Endothelial cell (in vitro differentiated cells): ENCODE measurements around the gene XPO4. TPM values are rescaled to one million over a fixed set of nuclear protein-coding genes. Genes with fewer than 3 reads are reported as not detected.

Source experiments
- DNase-seq: peaks from one replicate; pipeline ENCODE4 v3.0.0; 2021; ENCODE audit warnings: low spot score
- H3K27ac Mint-ChIP-seq: one replicate; pipeline ENCODE4 v1.8.0; 2021; ENCODE audit warnings: mixed read lengths, inconsistent platforms; ENCODE audit not compliant: unreplicated experiment
- H3K27me3 Mint-ChIP-seq: one replicate; pipeline ENCODE4 v1.8.0; 2021; ENCODE audit warnings: mild to moderate bottlenecking, moderate library complexity, mixed read lengths, inconsistent platforms; ENCODE audit not compliant: unreplicated experiment
- H3K36me3 Mint-ChIP-seq: one replicate; pipeline ENCODE4 v1.8.0; 2021; ENCODE audit warnings: mild to moderate bottlenecking, low read depth, mixed read lengths, inconsistent platforms; ENCODE audit not compliant: unreplicated experiment
- H3K4me1 Mint-ChIP-seq: one replicate; pipeline ENCODE4 v1.8.0; 2021; ENCODE audit warnings: mild to moderate bottlenecking, mixed read lengths, inconsistent platforms; ENCODE audit not compliant: unreplicated experiment
- H3K4me3 Mint-ChIP-seq: one replicate; pipeline ENCODE4 v1.8.0; 2021; ENCODE audit warnings: mild to moderate bottlenecking, mixed read lengths, inconsistent platforms; ENCODE audit not compliant: unreplicated experiment
- H3K9me3 Mint-ChIP-seq: one replicate; pipeline ENCODE4 v1.8.0; 2021; ENCODE audit warnings: mixed read lengths, inconsistent platforms; ENCODE audit not compliant: unreplicated experiment
- CTCF ChIP-seq: fragments of 200-600 bp; sonication (generic); IDR thresholded peaks from one replicate; pipeline ENCODE4 v1.5.0; 2021; ENCODE audit warnings: antibody characterized with exemption; ENCODE audit not compliant: unreplicated experiment
- total RNA-seq: library from RNA; stranded (reverse); fragmentation: NEBNext Ultra II Directional; extraction: Animal tissue kit (Norgen Biotek cat#: 25700); gene quantifications from one replicate; pipeline ENCODE4 v1.2.1, GENCODE V29; 2021; ENCODE audit not compliant: unreplicated experiment

XPO4 gene
- total RNA-seq, 1 donor from 2014 or later, result 18.0 TPM

- no peak for TF ChIP-seq CTCF
- Mint-ChIP-seq H3K27me3 (peaks cover 3% of the 10 kb centered on the region), H3K4me3 (peak overlapping the region; percentile 95), H3K9me3 (no peaks in the 10 kb centered on the region), H3K27ac (peak overlapping the region; percentile 65), H3K36me3 (peaks cover 21% of the 10 kb centered on the region), H3K4me1 (peaks cover 10% of the 10 kb centered on the region)
- no peak for DNase-seq
Observed at GRCh38 chr13:20772401-20773131, 130.0 kb downstream of the XPO4 start.

GRCh38 chr13:20769834-20770233 lies 132.7 kb downstream of the XPO4 start:
- Mint-ChIP-seq H3K36me3 (peaks cover 24% of the 10 kb centered on the region), H3K4me3 (peak overlapping the region; percentile 28), H3K4me1 (peaks cover 10% of the 10 kb centered on the region), H3K9me3 (no peaks in the 10 kb centered on the region), H3K27me3 (peaks cover 2% of the 10 kb centered on the region), H3K27ac (no peak overlapping the region)
- no peak for DNase-seq
- no peak for TF ChIP-seq CTCF

GRCh38 chr13:20769091-20769490 lies 133.5 kb downstream of the XPO4 start:
- no peaks in the 10 kb centered on the region for H3K9me3 Mint-ChIP-seq
- peaks cover 10% of the 10 kb centered on the region for H3K4me1 Mint-ChIP-seq
- H3K27me3 Mint-ChIP-seq, result peaks cover 4% of the 10 kb centered on the region
- no peak for DNase-seq
- TF ChIP-seq CTCF, result no peak
- H3K27ac Mint-ChIP-seq, result no peak overlapping the region
- H3K36me3 Mint-ChIP-seq, result peaks cover 24% of the 10 kb centered on the region
- H3K4me3 Mint-ChIP-seq, result no peak overlapping the region

GRCh38 chr13:20767309-20767943 lies 135.1 kb downstream of the XPO4 start:
- peaks cover 24% of the 10 kb centered on the region for H3K36me3 Mint-ChIP-seq
- no peak for TF ChIP-seq CTCF
- no peak overlapping the region for H3K27ac Mint-ChIP-seq
- H3K4me1 Mint-ChIP-seq, result peaks cover 7% of the 10 kb centered on the region
- no peak overlapping the region for H3K4me3 Mint-ChIP-seq
- H3K27me3 Mint-ChIP-seq, result peaks cover 3% of the 10 kb centered on the region
- DNase-seq, result no peak
- H3K9me3 Mint-ChIP-seq, result no peaks in the 10 kb centered on the region

GRCh38 chr13:20760872-20761271 lies 141.7 kb downstream of the XPO4 start:
- no peaks in the 10 kb centered on the region for H3K4me1 Mint-ChIP-seq
- DNase-seq, result no peak
- no peaks in the 10 kb centered on the region for H3K9me3 Mint-ChIP-seq
- no peak overlapping the region for H3K4me3 Mint-ChIP-seq
- H3K27me3 Mint-ChIP-seq, result peaks cover 3% of the 10 kb centered on the region
- H3K36me3 Mint-ChIP-seq, result peaks cover 7% of the 10 kb centered on the region
- TF ChIP-seq CTCF, result no peak
- H3K27ac Mint-ChIP-seq, result no peak overlapping the region
